NCI-H460 (cell line): Measurements from ENCODE around the gene ZNF541. TPM values are rescaled to one million over a fixed set of nuclear protein-coding genes. Genes with fewer than 3 reads are reported as not detected.

Source experiments
- DNase-seq: peaks from one replicate; pipeline ENCODE4 v3.0.0-alpha.2; 2016; ENCODE audit warnings: low read depth; ENCODE audit errors: extremely low read depth
- small RNA-seq, 2 experiments: library from RNA; depleted of rRNA; stranded (forward); fragments of <200 nt; gene quantifications; one replicate each; pipeline ENCODE3, GENCODE V24; 2014
- total RNA-seq: library from RNA; depleted of rRNA; stranded (reverse); fragments of >200 nt; shearing (Covaris generic); gene quantifications from 2 replicates; pipeline ENCODE4 v1.2.3, GENCODE V29; 2014; rRNA removed

ZNF541 gene
- total RNA-seq, 1 experiment from 2014 or later, result not detected

GRCh38 chr19:47545061-47545948 lies 27.6 kb downstream of the ZNF541 start:
- no peak for DNase-seq

GRCh38 chr19:47544476-47544875 lies 28.5 kb downstream of the ZNF541 start:
- no peak for DNase-seq

- no peak for DNase-seq
Observed at GRCh38 chr19:47544075-47544474, 28.9 kb downstream of the ZNF541 start.

- DNase-seq, result no peak
Observed at GRCh38 chr19:47542030-47542475, 30.9 kb downstream of the ZNF541 start.

- DNase-seq, result no peak
Observed at GRCh38 chr19:47541518-47541917, 31.4 kb downstream of the ZNF541 start.

GRCh38 chr19:47540748-47541147 lies 32.2 kb downstream of the ZNF541 start:
- DNase-seq, result no peak

GRCh38 chr19:47539747-47540311 lies 33.1 kb downstream of the ZNF541 start:
- no peak for DNase-seq

GRCh38 chr19:47538812-47539211 lies 34.1 kb downstream of the ZNF541 start:
- DNase-seq, result no peak

GRCh38 chr19:47537493-47537892 lies 35.5 kb downstream of the ZNF541 start:
- DNase-seq, result no peak

- no peak for DNase-seq
Observed at GRCh38 chr19:47534628-47535027, 38.3 kb downstream of the ZNF541 start.

GRCh38 chr19:47531640-47532387 lies 41.1 kb downstream of the ZNF541 start:
- DNase-seq, result no peak

GRCh38 chr19:47529018-47529742 lies 43.8 kb downstream of the ZNF541 start:
- DNase-seq, result no peak

- DNase-seq, result no peak
Observed at GRCh38 chr19:47526798-47527197, 46.1 kb downstream of the ZNF541 start.

- no peak for DNase-seq
Observed at GRCh38 chr19:47523473-47523872, 49.5 kb downstream of the ZNF541 start.

Small RNA genes within 50 kb of the gene (small RNA-seq; reads per million reads assigned to genes)
- gene RN7SL322P, result 0 to 0.06 reads per million in 2 experiments

Other genes with a start within 250 kb of the ZNF541 start
- 0.03 TPM in 1 of 2 replicates, not detected in the other for gene C5AR2, start 241.0 kb downstream of the ZNF541 start, total RNA-seq
- 17.6 and 18.0 TPM in 2 replicates for gene DHX34, start 223.8 kb downstream of the ZNF541 start, total RNA-seq
- gene MEIS3, start 153.6 kb downstream of the ZNF541 start, total RNA-seq, result 5.3 and 7.0 TPM in 2 replicates
- not detected in 2 replicates for gene SLC8A2, start 101.3 kb downstream of the ZNF541 start, total RNA-seq
- 4.0 and 4.1 TPM in 2 replicates for gene KPTN, start 88.9 kb downstream of the ZNF541 start, total RNA-seq
- 25.4 and 28.0 TPM in 2 replicates for gene NAPA, start 58.1 kb downstream of the ZNF541 start, total RNA-seq
- gene BICRA, start 36.0 kb upstream of the ZNF541 start, total RNA-seq, result 0.40 and 0.72 TPM in 2 replicates
- gene EHD2, start 140.3 kb upstream of the ZNF541 start, total RNA-seq, result 0.87 and 1.0 TPM in 2 replicates
- 114 and 132 TPM in 2 replicates for gene NOP53, start 172.4 kb upstream of the ZNF541 start, total RNA-seq
- 58.4 and 58.8 TPM in 2 replicates for gene SELENOW, start 205.6 kb upstream of the ZNF541 start, total RNA-seq
- gene TPRX1, start 231.4 kb upstream of the ZNF541 start, total RNA-seq, result not detected in 2 replicates
- gene CRX, start 248.8 kb upstream of the ZNF541 start, total RNA-seq, result not detected in 2 replicates